RPMI7951 (cell line): ENCODE results near the gene PPP2R5B. TPM values are rescaled to one million over a fixed set of nuclear protein-coding genes. Genes with fewer than 3 reads are reported as not detected.

Experiments
- DNase-seq: peaks from one replicate; pipeline ENCODE4 v3.0.0-alpha.2; 2012; ENCODE audit warnings: low read depth
- total RNA-seq: library from RNA; depleted of rRNA; stranded (reverse); fragments of >200 nt; shearing (Covaris generic); gene quantifications from 2 replicates; pipeline ENCODE4 v1.2.3, GENCODE V29; 2014

The PPP2R5B gene
- total RNA-seq, 1 experiment from 2014 or later, result 17.8 TPM

DNA sequence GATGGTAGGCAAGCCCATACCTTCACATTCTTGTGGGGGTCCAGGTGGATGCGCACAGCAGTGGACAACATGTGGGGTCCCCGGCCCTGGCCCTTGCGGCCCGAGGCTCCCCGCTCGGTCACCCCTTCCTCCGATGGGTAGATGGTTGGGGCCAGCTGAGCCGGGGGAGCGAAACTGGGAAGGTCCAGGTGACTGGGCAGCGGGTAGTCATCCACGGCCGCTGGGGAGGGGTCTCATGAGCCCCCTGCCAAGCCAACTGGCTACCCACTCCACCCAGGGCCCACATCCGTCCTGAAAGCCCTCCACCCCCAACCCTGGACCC is 18.2 kb upstream of the PPP2R5B start:
- no peak for DNase-seq

DNA sequence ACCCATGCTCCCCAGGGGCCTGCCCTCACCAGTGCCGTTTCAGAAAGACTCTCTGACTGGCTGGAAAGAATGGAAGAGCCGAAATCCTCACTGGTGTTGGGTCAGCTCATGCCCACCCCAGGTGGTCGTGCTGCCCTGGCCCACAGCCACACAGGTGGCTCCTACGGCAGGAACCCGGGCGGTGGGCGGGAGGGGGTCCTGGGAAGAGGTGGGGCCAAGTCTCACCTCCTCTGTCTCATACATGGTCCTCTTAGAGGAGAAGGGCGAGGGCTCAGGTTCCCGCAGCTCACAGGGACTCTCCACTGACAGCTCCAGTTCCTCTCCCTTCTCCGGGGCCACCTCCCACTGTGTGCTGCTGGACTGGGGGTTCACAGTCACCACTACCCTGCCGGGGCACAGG is 15.7 kb upstream of the PPP2R5B start:
- DNase-seq, result no peak

DNA sequence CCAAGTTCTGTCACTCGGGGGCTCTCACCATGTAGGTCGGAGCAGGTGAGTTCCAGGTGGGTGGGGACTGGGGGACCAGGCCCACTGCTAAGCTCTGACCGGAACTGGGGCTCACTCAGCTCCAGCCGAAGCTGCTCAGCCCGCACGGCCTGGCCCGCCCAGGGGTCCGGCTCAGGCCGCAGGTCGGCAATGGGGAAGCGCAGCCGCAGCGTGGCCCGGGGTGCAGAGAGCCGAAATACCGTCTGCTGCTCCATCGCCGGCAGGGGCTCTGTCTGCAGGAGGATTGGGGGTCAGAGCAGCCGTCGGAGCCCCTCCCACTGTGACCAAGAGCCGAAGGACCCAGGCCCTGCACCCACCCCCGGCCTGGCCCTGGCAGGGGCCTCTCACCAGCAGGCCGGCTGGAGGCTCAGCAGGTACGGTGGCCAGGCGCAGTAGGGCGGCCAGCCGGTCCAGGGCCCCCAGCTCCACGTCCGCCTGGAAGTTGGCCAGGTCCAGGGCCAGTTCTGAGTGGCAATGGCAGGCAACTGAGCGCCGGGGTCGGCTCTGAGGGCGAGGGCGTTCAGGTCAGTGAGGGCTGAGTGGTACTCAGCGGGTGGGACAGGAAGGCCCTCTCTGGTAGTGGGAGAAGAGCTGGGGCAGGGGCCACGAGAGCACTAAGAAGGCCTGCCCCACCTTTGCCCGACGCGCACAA is 14.7 kb upstream of the PPP2R5B start:
- DNase-seq, result no peak

DNA sequence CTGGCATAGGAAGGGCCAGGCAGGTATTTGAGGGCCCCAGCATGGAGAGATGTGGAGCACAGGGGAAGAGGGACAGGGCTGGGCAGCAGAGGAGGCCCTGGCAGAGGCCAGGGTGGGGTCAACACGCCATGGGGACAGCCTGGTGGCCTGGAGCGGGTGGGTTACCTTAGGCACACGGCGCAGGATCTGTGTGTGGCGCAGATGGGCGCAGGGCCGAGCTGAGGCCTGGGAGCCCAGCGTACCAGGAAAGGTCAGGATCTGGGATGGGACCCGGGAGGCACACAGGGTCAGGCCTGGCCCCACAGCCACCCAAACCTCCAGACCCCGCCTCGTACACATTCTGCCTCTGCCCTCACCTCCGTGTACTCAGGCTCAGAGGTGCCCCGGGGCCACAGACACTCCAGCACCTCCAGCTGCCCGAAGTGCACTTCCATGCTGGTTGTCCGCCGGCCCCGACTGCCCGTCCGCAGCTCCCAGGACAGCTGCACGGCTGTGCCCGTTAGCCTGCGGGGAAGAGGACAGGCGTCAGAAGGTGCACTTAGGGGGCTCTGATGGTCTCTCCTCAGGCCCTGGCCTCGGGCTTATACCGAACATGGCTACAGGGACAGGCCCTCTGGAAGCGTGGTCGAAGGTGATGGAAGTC is 13.9 kb upstream of the PPP2R5B start:
- DNase-seq, result no peak

DNA sequence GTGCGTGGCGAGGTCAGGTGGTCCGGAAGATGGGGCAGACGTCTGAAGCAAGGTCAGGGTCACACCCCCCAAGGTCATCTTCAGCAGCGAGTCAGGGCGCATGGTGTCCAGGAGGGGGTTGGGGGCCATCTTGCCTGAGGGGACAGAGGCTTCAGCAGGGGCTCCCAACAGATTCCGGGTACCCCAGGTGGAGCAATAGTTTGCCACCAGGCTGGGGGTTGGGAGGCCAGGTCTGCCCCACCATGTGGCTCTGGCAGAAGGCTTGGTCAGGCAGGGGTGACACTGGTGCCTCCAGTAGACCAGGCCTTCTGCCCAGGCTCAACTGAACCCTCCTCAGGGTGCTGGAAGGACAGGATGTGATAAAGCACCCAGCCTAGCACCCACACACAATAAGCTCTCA is 13.3 kb upstream of the PPP2R5B start:
- no peak for DNase-seq

DNA sequence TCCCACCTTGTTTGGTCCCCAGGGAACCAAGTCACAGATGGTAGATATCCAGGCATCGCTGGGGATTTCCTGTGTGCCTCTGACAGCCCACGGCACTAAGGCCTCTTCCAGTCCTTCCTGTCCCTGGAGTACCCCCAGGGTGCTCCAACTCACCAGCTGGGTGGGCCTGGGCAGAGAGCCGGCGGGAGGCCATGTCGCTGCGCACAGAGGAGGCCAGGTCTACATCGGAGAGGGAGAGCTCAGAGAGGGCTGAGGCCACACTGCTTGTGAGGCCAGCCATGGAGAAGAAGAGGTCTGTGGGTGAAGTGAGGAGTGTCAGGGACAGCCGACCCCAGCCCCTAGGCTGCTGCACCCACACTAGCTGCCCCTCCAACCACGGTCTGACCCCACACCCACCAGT is 12.8 kb upstream of the PPP2R5B start:
- no peak for DNase-seq

DNA sequence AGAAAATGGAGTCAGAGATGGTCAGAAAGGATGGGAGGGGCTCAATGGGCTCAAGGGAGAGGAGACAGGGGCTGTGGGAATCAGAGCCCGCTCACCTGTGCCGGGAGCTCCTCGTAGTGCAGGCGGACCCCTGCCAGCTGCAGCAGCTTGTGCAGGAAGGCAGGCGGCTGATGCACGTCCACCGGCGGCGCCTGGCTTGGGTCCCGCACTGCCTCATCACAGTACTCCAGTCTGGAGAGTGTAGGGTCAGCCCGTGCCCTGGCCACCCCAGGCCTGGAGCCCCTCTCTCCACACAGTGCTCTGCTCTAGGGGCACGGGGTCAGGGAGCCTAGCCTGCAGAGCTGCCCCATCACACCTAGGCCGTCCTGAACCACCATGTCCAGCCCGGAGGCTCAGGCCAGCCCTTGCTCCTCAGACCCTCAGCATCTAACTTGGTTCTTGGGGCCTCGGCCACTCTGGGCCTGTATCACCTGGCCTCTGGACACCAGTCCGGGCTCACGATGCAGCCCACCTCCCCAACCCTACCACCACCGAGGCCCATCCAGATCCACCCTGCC is 11.2 kb upstream of the PPP2R5B start:
- no peak for DNase-seq

DNA sequence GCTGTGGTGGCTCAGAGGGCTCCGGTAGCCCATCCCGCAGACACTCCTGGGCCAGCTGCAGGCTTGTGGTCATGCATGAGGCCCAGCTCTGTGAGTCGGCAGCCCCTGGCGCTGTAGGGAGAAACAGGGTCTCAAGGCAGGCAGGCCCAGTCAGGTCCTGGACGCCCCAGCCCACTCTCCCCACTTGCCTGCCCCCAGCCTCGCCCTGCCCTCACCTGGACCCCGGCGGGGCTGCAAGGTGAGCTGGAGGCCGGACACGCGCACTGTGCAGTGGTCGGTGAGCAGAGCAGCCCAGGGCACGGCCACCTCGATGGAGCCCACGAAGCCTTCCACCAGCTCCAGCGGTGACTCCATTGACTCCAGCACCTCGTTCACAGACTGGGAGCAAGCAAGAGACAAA is 10.4 kb upstream of the PPP2R5B start:
- no peak for DNase-seq

DNA sequence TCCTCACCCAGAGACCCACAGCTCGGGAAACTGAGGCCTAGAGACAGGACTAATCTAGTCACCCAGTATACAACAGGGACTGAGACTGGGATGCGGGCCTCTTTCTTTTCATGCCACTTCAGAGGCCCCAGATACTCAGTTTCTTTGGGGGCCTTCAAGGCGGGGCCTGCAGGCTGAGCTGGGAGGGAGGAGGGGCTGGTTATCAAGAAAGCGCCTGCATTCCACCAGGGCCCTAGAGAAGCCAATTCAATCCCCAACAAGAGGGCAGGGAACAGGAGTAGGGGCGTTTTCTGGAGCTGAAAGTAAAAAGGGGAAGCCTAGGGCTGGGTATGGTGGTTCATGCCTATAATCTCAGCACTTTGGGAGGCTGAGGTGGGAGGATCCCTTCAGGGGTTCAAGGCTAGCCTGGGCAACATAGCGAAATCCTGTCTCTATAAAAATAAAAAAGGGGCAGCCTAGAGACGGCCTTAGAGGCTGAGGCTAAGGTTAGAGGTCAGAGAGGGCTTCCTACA is 9.1 kb upstream of the PPP2R5B start:
- no peak for DNase-seq

DNA sequence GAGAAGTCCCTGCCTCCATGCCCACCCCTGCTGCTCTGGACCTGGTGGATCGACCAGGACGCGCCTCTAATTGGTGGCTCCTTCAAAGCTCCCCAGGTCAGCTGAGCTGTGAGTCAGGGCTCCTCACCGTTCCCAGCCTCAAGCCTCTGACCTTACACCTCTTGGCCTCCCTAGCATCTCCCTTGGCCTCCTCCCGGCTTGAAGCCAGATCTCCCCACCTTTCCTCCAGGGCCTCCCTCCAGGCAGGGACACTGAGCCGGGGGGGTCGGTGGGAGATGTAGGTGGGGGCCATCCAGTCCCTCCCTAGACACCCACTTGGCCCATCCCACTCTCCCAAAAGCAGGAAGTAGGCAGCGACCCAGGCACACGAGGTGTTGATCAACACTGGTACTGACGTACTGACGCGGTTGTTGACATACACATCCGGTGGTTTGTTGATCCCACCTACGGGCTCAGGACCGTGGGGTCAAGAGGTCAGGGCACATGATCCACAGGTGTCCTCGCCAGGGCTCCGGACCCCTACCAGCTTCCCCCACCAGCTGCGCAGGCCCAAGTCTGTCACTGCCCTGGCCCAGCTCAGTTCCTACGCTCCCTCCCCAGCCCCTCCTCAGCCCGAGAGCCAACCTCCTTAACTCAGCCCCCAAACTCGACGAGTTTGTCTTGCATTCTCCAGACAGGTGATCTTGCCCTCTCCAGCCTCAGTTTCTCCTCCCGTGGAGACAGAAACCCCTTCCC is 8.3 kb upstream of the PPP2R5B start:
- peak; percentile 24 for DNase-seq

DNA sequence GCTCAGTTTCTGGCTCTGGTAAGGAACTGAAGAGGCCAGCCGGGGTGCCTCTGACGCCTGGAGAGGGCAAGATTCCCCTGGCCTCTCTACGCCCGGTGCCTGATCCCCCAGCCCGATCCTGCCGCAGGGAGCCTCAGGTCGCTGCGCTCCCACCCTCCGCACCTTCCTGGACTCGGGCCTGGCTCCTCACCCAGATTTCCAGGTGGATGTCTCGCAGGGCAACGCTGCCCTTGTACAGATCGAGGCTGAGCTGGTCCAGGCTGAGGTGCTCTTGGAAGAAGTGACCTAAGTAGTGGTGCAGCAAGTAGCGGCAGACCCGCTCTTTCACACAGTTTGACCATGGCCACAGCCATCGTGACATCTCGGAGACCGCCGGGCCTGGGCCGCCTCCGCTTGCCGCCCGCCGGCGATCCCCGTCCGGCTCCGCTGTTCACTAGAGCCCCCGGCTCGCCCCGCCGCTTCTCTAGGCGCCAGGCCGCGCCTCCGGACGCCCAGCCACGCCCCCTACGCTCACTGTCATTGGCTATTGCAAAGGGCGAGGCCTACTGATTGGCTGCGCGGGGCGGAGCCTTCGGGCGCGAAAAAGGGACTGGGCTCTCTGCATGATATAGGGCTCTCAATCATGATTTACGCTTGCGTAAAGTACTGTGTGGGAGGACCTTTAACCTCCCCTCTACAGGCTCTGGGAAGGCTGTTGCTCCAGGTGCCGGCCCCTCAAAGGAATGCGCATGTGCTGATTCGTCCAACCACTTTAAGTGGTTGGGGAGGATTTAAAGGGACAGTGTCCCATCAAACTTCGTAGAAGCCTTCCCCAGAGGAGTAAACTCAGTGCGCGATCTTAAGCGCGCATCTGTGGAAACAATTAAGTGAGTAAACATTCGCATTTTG is 7.5 kb upstream of the PPP2R5B start, which contains the start of gene ATG2A:
ATG2A (minus strand) TSS at position 435 of the 888 bp plus-strand sequence; CDS start at position 361, 74 bp downstream.
- DNase-seq, result peak; percentile 100

DNA sequence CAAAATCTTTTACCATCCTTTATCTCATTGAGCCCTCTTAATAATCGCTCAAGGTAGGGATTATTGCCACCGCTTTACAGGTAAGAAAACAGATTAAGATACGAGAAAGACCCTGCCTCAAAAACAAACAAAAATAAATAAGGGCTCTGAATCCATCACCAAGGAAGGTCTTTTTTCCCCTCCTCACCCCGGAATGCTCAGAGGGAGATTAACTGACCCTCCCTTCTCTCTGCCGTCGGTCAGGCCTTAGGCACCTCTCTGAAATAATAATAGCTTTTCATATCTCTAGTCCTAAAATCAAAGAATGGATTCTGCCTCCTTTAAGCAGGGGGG is 6.9 kb upstream of the PPP2R5B start:
- no peak for DNase-seq

DNA sequence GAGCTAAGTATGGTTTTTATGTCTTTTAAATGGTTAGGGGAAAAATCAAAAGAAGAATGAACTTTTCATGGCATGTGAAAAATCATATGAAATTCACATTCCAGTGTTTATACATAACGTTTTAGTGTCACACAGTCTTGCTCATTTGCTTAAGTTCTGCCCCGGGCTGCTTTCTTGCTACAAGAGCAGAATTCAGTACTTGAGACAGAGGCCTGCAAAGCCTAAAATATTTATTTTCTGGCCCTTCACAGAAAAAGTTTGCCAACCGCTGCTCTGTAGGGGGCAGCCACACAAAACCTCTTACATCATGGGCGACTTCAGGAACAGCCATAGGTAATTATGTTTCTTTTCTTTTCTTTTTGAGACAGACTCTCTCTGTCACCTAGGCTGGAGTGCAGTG is 6.5 kb upstream of the PPP2R5B start:
- DNase-seq, result peak; percentile 52

DNA sequence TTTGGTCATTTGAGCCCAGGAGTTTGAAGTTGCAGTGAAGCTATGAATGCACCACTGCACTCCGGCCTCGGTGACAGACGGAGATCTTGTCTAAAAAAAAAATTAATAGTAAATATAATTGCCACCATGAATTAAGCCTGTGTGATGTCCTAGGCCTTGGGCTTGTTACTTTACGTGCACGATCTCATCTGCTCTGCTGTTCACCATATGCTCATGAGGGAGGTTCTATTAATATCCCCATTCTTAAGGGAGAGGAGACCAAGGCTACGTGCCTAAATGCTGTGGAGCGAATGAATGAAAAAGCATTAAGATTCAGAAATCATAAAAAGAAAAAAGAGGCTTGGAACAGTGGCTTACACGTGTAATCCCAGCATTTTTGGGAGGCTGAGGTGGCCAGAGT is 4.9 kb upstream of the PPP2R5B start:
- DNase-seq, result no peak

DNA sequence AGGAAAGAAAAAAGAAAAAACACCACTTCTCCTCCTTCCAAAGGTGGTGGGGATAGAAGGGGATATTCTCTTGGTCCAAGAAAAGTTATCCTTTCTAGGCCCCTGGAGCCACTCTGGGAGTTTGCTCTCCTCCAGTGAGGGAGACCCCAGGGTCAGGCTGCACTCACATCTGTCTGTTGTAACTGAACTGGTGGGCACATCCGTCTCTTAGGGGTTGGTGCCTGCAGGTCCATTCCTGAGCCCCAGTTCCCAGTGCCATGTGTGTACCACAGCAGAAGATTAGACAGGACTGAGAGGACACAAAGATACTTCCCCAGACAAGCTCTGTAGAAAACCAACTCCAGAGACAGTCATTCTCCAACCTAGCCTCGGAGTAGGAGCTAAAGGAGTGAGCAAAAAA is 4.4 kb upstream of the PPP2R5B start:
- no peak for DNase-seq

DNA sequence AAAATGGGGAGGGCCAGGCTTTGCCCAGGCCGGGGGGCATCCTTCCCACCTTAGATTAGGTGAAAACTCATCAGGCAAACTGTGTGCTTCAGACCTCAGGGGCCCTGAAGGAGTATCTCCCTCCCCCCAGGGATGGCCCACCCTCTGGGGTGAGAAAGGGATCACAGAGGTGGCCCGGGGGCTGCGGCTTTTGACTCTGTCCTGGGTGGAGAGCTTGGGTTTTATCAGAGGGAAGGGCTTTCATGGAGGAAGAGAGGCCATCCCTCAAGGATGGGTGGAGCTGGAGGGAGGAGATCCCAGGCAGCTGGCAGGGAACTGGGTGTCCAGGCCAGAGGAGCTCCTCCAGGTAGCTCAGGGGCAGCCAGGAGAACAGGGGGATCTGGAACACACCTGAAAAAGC is 3.1 kb upstream of the PPP2R5B start:
- no peak for DNase-seq

DNA sequence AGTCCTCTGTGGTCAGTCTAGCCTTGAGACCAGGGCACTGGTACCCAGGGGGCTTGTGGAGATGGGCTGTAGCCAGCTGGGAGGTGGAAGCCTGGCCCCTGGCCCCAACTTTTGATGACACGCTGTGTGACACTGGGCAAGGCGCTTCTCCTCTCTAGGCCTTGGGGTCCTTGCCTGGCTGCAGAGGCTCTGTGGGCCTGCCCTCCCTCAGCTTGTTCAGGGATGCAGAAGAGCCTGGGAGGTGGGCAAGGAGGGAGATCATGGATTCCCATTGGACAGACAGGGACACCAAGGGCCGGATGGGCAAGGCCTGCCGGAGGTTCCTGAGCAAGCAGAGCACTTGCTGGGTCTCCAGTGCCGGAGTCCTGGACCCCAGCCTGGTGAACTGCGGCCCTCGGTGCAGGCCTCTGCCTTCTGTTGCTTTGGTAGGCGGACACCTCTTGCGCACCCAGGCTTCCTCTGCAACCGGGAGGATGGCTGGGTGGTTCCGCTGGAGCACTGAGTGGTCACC is 1.3 kb upstream of the PPP2R5B start:
- DNase-seq, result no peak

DNA sequence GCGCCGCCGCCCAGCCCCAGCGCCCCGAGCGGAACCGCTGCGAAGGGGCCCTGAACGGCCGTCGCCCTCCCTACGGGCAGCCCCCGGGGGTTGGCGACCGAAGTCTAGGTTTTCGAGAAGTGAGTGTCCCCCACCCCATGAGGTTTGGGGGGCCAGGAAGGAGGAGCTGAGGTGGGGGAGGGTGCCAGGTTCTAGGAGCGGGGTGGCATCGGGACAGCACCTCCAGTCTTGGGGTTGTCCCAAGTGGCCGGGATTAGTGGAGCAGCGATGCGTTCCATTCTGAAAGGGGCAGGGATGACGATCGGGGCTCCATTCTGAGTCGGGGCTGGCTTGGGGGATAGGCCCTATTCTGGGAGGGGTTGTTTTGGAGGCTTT is 408 bp downstream of the PPP2R5B start:
- DNase-seq, result peak; percentile 8

DNA sequence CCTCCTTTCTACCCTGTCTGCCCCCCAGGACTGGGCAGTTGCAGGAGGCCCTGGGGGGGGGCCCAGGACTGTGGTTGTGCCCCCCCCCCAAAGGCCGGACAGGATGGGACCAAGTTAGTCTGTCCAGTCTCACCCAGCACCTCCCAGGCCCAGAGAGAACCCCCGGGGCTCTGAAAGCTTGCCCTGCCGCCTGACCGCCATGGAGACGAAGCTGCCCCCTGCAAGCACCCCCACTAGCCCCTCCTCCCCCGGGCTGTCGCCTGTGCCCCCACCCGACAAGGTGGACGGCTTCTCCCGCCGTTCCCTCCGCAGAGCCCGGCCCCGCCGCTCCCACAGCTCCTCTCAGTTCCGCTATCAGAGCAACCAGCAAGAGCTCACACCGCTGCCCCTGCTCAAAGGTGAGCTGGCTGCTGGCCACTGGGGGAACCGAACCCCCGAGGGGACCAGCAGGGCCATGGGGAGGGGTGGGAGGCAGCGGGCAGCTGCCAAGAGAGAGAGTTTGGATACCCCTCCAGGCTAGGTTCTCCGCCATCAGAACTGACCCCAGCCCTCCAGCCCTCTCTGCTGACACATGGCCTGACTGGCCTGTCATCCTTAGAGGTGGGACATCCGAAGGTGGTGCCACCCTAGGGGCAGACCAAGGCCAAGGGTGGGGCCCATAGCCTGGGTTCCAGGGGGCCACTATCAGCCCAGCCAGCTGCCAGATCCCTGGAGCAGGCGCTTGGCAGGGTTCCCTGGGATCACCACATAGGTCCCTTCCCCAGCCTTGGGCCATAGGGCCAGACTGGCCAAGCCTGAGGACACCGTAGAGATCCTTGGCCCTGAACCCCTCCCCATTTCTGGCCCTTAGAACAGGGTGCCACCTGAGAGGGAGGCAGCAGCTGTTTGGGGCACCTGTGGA is 1.3 kb downstream of the PPP2R5B start:
- DNase-seq, result no peak

DNA sequence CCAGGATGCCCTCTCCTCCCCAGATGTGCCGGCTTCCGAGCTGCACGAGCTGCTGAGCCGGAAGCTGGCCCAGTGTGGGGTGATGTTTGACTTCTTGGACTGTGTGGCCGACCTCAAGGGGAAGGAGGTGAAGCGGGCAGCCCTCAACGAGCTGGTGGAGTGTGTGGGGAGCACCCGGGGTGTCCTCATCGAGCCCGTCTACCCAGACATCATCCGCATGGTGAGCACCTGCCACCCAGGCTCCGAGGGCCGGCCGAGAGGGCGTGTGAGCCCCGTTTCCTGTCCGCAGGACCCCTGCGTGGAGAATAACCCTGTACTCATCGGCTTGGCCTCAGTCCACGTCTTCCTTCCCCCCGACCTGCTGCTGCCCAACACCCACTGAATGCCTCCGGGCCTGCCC is 2.2 kb downstream of the PPP2R5B start:
- no peak for DNase-seq

DNA sequence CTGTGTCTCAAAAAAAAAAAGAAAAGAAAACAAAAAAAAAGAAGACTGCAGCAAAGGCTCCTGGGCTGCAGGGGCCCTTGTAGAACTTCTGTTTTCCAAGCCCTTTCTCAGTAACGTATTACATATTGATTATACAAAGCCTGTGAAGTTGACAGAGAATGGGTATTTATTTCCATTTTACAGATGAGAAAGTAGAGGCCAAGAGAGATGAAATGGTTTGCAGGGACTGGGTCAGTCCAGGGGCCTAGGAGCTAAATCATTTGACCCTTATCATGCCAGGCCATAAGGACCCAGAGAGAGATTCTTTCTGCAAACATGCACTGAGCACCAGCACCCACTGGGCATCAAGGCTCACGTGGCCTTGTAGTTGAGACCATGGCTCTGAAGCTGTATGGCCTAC is 4.5 kb downstream of the PPP2R5B start:
- no peak for DNase-seq
